Vagina (tissue), 2 donors: Measurements from ENCODE around the gene AQP5. TPM values are rescaled to one million over a fixed set of nuclear protein-coding genes. Genes with fewer than 3 reads are reported as not detected.

Source experiments
- DNase-seq, 2 donors: peaks; one replicate each; pipeline ENCODE4 v3.0.0-alpha.2; 2017; ENCODE audit errors: extremely low spot score in 2 of 2
- H3K27ac ChIP-seq: fragments of 200-600 bp; sonication (generic); one replicate; pipeline ENCODE4 v1.5.1; 2019
- H3K27me3 ChIP-seq: fragments of 200-600 bp; sonication (generic); one replicate; pipeline ENCODE4 v1.5.1; 2019
- H3K36me3 ChIP-seq, 2 donors: fragments of 200-600 bp; sonication (generic); one replicate each; pipeline ENCODE4 v1.5.1; 2017 to 2019
- H3K4me1 ChIP-seq: fragments of 200-600 bp; sonication (generic); one replicate; pipeline ENCODE4 v1.5.1; 2019
- H3K4me3 ChIP-seq, 2 donors: fragments of 200-600 bp; sonication (generic); 1 replicate in 1 of 2; 2 replicates in 1 of 2; pipeline ENCODE4 v1.5.1; 2016 to 2019
- H3K9me3 ChIP-seq: fragments of 200-600 bp; sonication (generic); one replicate; pipeline ENCODE4 v1.5.1; 2019
- CTCF ChIP-seq, 3 experiments: fragments of 450-650 bp in 2 of 3; fragments of 200-600 bp in 1 of 3; sonication (generic) in 1 of 3; IDR thresholded peaks; one replicate each; pipeline ENCODE4 v1.5.1; 2017 to 2019; ENCODE audit warnings: antibody characterized with exemption in 3 of 3, mild to moderate bottlenecking in 2 of 3, moderate library complexity in 2 of 3
- POLR2A ChIP-seq, 2 donors: fragments of 450-650 bp; IDR thresholded peaks; one replicate each; pipeline ENCODE4 v1.6.1; 2017; ENCODE audit warnings: antibody characterized with exemption in 2 of 2, mild to moderate bottlenecking in 2 of 2, moderate library complexity in 2 of 2
- POLR2AphosphoS5 ChIP-seq, 2 donors: sonication (generic); formaldehyde crosslinking; IDR thresholded peaks; one replicate each; pipeline ENCODE4 v1.9.0; 2017; ENCODE audit warnings: antibody characterized with exemption in 2 of 2, mild to moderate bottlenecking in 2 of 2, low read depth in 1 of 2; ENCODE audit not compliant: insufficient read depth in 1 of 2
- intact Hi-C: fragments of 100-400 bp; cut with DNase I; formaldehyde crosslinking; loops from one replicate; pipeline ENCODE4 v1.15.1; 2023
- total RNA-seq: library from RNA; depleted of rRNA; stranded (reverse); fragments of >200 nt; gene quantifications from one replicate; pipeline ENCODE4 v1.2.3, GENCODE V29; 2016

Gene AQP5
- total RNA-seq, 1 donor from 2014 or later: not detected

DNA sequence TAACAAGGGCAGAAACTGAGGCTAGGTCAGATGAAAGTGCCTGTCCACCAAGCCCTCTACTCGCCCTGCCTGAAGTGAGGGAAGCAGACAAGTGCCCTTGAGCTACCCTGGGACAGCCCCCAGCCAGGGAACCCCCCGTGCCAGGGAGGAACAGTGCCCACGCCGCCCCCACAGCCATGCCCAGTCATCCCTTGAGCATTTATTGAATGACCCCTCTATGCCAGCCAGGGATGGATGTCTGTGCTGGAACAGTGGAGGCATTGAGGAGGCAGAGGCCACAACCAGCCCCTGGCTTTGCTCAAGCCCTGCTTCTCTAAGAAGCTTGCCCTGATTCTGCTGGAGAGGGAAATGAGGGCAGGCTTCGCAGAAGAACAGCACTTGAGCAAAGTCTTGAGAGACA is 7.4 kb downstream of the AQP5 start:
- H3K36me3 ChIP-seq: no peaks in the 10 kb centered on the region
- DNase-seq: no peak
- no peaks in the 10 kb centered on the region for H3K9me3 ChIP-seq
- no peak overlapping the region for H3K27ac ChIP-seq
- no peak overlapping the region for H3K4me3 ChIP-seq
- H3K4me1 ChIP-seq: peaks cover 10% of the 10 kb centered on the region
- TF ChIP-seq POLR2A (IDR thresholded peaks at IDR 0.05): no peak
- no peak for TF ChIP-seq POLR2AphosphoS5 (IDR thresholded peaks at IDR 0.05; ENCODE audit: insufficient read depth in 1 of 2, low read depth in 1 of 2)
- TF ChIP-seq CTCF (IDR thresholded peaks at IDR 0.05): no peak
- intact Hi-C loops: loop anchor here (5.0 kb wide), 1 partner anchor 103 kb away; no protein-coding TSS in a partner anchor
- H3K27me3 ChIP-seq: no peaks in the 10 kb centered on the region

- no peak for DNase-seq
- Histone ChIP-seq H3K27me3 (no peaks in the 10 kb centered on the region), H3K4me3 (no peak overlapping the region), H3K4me1 (peaks cover 15% of the 10 kb centered on the region), H3K27ac (no peak overlapping the region), H3K36me3 (no peaks in the 10 kb centered on the region), H3K9me3 (no peaks in the 10 kb centered on the region)
- no peak for TF ChIP-seq POLR2A (IDR thresholded peaks at IDR 0.05)
- no peak for TF ChIP-seq POLR2AphosphoS5 (IDR thresholded peaks at IDR 0.05; ENCODE audit: insufficient read depth in 1 of 2, low read depth in 1 of 2)
- TF ChIP-seq CTCF (IDR thresholded peaks at IDR 0.05): no peak
- intact Hi-C loops: loop anchor here (5.0 to 10.0 kb wide), 2 partner anchors 85 to 102 kb away; partner anchors contain the start of gene ASIC1
These were observed 8.2 kb downstream of the AQP5 start for GRCh38 chr12:49969651-49970429.

DNA sequence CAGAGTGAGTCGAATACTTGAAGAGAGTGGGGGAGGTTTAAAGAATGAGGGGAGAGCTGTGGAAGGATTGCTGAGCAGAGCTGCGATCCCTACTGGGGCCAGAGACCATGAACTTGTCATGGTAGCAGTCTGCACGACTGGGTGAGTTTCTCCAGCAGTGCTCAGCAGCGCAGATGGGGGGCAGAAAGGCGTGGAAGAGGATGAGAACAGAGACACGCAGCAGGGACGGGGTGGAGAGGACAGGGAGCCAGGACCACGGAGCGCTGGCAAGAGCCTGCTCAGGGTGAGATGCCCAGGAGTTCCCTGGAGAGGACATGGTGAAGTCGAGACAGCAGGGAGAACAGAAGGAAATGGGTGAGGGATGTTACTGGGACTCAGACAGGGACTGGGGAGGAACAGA is 9.0 kb downstream of the AQP5 start:
- H3K4me1 ChIP-seq: peaks cover 15% of the 10 kb centered on the region
- no peak overlapping the region for H3K27ac ChIP-seq
- DNase-seq: no peak
- no peaks in the 10 kb centered on the region for H3K27me3 ChIP-seq
- TF ChIP-seq POLR2AphosphoS5 (IDR thresholded peaks at IDR 0.05; ENCODE audit: insufficient read depth in 1 of 2, low read depth in 1 of 2): no peak
- TF ChIP-seq CTCF (IDR thresholded peaks at IDR 0.05): no peak
- TF ChIP-seq POLR2A (IDR thresholded peaks at IDR 0.05): no peak
- H3K9me3 ChIP-seq: no peaks in the 10 kb centered on the region
- intact Hi-C loops: loop anchor here (10.0 kb wide), 1 partner anchor 84 kb away; the partner anchor contains the start of gene ASIC1
- no peak overlapping the region for H3K4me3 ChIP-seq
- no peaks in the 10 kb centered on the region for H3K36me3 ChIP-seq

DNA sequence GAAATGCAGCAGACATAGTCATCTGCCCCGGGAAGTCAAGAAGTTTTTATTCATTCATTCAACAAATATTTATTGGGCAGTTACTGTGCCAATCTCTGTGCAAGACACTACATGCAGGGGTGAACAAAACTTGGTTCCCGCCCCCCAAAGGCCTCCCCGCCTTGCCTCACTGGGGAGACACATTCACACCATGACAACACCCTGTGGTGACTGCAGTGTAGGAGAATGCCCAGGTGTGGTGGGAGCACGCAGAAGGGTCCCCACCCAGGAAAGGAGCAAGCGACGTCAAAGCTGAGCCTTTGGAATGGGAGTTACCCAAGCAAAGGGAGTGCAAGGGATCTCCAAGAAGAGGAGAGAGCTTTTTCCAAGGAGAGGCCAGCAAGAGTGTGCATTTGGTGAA is 9.5 kb downstream of the AQP5 start:
- no peak overlapping the region for H3K4me3 ChIP-seq
- TF ChIP-seq CTCF (IDR thresholded peaks at IDR 0.05) (no peak), POLR2A (IDR thresholded peaks at IDR 0.05) (no peak), POLR2AphosphoS5 (IDR thresholded peaks at IDR 0.05; ENCODE audit: insufficient read depth in 1 of 2, low read depth in 1 of 2) (no peak)
- DNase-seq: no peak
- peaks cover 15% of the 10 kb centered on the region for H3K4me1 ChIP-seq
- no peak overlapping the region for H3K27ac ChIP-seq
- no peaks in the 10 kb centered on the region for H3K36me3 ChIP-seq
- intact Hi-C loops: loop anchor here (10.0 kb wide), 1 partner anchor 84 kb away; the partner anchor contains the start of gene ASIC1
- H3K9me3 ChIP-seq: no peaks in the 10 kb centered on the region
- no peaks in the 10 kb centered on the region for H3K27me3 ChIP-seq

DNA sequence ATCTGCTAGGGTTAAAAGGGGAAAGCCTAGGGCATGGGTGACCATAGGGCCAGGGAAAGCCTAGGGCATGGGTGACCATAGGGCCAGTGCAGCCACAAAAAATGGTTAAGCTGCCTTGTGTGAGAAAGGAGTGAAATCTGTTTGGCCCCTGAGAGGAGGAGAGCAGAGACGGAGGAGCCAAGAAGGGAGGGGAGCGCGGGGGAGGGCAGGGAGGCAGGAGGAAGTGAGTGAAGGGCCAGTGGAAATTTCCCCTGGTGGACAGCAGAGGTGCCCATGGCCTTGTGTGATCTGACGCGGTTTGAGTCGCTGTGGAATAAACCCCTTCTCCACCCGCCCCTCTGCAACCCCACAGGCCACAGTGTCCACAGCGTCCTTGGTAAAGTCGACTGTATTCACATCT is 10.5 kb downstream of the AQP5 start:
- no peaks in the 10 kb centered on the region for H3K9me3 ChIP-seq
- TF ChIP-seq POLR2AphosphoS5 (IDR thresholded peaks at IDR 0.05; ENCODE audit: insufficient read depth in 1 of 2, low read depth in 1 of 2) (no peak), CTCF (IDR thresholded peaks at IDR 0.05) (no peak), POLR2A (IDR thresholded peaks at IDR 0.05) (no peak)
- intact Hi-C loops: loop anchor here (10.0 kb wide), 1 partner anchor 83 kb away; the partner anchor contains the start of gene ASIC1
- H3K4me1 ChIP-seq: peaks cover 14% of the 10 kb centered on the region
- H3K27ac ChIP-seq: no peak overlapping the region
- H3K27me3 ChIP-seq: no peaks in the 10 kb centered on the region
- H3K4me3 ChIP-seq: no peak overlapping the region
- H3K36me3 ChIP-seq: no peaks in the 10 kb centered on the region
- peak in 1 of 2 donors; percentile 79 for DNase-seq
